Measurements from ENCODE around the gene ZNF593OS.

Gene ZNF593OS

GRCh38 chr1:26126321-26127084 is 45.1 kb downstream of the ZNF593OS start:
- DNase-seq (ENCODE audit: low spot score) = peak; percentile 33

DNA sequence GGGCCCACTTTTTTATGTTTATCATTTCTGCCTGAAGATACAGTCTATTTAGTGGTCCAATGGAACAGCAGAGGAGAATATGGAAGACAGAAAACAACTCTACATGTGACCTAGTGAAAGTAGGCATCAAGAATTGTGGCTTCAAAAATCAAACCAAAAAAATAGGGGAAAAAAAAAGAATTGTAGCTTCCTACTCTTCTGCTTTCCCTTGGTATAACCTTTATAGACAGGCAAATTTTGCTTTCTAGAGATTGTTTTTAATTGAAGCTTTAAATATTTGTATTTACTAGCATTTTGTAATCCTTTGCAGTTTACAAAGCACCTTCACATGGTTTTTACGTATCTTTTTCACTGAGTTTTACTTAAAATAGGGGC is 45.7 kb downstream of the ZNF593OS start:
- no peak for DNase-seq (ENCODE audit: low spot score)

GRCh38 chr1:26125382-26125781 is 46.2 kb downstream of the ZNF593OS start:
- no peak for DNase-seq (ENCODE audit: low spot score)

DNA sequence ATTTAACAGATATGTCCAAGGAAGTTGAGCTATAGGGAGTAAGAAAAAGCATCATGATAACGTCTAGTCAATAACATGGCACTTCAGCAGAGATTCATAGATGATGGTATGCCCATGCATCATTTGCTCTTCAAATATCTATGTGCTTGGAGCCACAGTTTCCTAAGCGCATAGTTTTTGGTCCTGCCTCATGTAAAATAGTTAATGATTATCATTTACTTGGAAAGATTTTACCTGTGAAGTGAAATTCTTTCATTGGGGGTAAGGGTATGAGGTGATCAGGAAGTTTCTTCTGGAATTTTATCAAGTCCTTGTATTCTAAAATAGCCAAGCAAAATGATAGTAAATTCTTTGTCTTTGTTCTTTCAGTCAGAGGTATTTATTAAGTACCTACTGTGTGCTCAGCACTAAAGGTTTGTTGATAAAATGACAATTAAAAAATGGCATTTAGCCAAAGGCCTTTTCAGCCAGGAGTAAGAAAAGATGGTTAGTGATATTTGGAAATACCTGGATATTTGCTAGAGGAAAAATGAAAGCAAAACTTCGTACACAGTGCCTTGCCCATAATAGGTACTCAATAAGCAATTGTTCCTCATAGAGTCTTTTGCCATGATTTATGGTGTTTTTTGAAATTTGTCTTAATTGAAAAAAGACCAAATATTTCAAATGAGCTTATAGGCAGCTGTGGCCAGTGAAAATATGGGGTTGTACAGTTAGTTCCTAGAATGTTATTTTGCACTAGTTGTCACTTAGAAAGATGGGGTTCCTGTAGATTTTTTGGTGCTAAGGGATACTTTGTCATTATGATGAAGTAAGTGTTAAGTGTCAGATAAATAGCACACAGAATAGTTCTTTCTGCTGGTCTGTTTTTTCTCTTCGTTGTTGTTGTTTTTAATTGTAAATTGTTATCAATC is 47.0 kb downstream of the ZNF593OS start:
- no peak for DNase-seq (ENCODE audit: low spot score)

DNA sequence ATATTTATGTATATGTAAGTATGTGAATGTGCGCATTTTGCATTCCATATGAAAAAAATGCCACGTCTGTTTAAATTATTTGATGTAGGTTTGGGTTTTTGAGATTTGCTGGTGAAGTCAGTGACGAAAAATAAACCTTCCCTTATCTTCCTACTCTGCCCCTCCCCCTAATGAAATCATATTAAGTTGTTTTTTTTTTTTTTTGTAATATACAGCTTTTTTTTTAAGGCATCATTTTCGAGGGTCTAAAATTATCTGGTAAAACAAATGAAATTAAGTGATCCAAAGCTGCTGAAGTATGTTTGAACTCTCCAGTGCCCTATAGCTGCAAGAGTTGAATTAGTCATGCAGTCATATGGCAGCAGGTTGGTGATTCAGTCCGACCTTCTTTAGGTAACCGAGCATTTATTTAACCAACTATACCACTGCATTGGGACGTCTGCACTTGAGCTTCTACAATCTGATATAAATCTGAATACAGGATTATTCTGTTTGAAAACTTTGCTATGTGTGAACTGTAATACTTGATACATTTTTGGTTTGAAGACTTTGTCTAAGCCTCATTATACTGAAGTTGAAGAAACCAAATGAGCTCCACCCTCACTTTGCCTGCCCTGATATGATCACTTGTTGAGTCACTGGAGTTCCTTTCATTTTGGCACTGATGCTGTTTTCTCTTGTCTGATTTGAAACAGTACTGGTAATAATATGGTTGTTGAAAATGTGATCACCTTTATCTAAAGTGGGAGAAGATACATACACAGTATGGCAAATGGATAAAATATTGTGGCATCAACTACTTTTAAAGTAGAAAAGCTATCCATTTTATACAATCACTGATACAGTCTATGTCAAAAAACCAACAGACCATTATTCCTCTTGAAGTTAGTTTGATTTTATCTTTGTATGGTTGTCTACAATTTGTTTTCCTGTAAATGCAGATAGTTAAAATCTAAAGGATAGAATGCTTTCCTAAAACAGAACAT is 48.4 kb downstream of the ZNF593OS start:
- DNase-seq (ENCODE audit: low spot score) = no peak

- DNase-seq (ENCODE audit: low spot score) = peak; percentile 39
Observed at GRCh38 chr1:26121854-26122773, 49.5 kb downstream of the ZNF593OS start.

- no peak for DNase-seq (ENCODE audit: low spot score)
Observed at GRCh38 chr1:26119892-26120608, 51.6 kb downstream of the ZNF593OS start.

All from SW480 (cell line).